Measurements from ENCODE around the gene JMJD1C.
"Not testable (repeated sequence)": the region's sequence is repeated elsewhere in the genome, so short reads cannot be mapped to it uniquely, and the experiment has no call there.

The JMJD1C gene

GRCh38 chr10:63396133-63396761, 69.5 kb downstream of the JMJD1C start:
- no peak for DNase-seq

GRCh38 chr10:63393050-63393449, 72.7 kb downstream of the JMJD1C start:
- DNase-seq, result no peak

GRCh38 chr10:63392224-63392623, 73.6 kb downstream of the JMJD1C start:
- no peak for DNase-seq

GRCh38 chr10:63391812-63392211, 74.0 kb downstream of the JMJD1C start:
- no peak for DNase-seq

GRCh38 chr10:63390521-63390920, 75.3 kb downstream of the JMJD1C start:
- DNase-seq, result no peak

- DNase-seq, result no peak
These were observed 77.3 kb downstream of the JMJD1C start for GRCh38 chr10:63388421-63389031.

GRCh38 chr10:63385254-63385653, 80.5 kb downstream of the JMJD1C start:
- no peak for DNase-seq

GRCh38 chr10:63384675-63385074, 81.1 kb downstream of the JMJD1C start:
- DNase-seq, result no peak

- no peak for DNase-seq
These were observed 81.8 kb downstream of the JMJD1C start for GRCh38 chr10:63384001-63384400.

- DNase-seq, result no peak
These were observed 82.6 kb downstream of the JMJD1C start for GRCh38 chr10:63383141-63383540.

- DNase-seq, result no peak
These were observed 83.7 kb downstream of the JMJD1C start for GRCh38 chr10:63382066-63382465.

GRCh38 chr10:63377305-63377661, 88.5 kb downstream of the JMJD1C start:
- not testable (repeated sequence) for DNase-seq

GRCh38 chr10:63376560-63377304, 89.0 kb downstream of the JMJD1C start:
- DNase-seq, result no peak

- no peak for DNase-seq
These were observed 89.9 kb downstream of the JMJD1C start for GRCh38 chr10:63375859-63376258.

- no peak for DNase-seq
These were observed 90.3 kb downstream of the JMJD1C start for GRCh38 chr10:63375458-63375857.

- DNase-seq, result no peak
These were observed 90.8 kb downstream of the JMJD1C start for GRCh38 chr10:63374991-63375390.

GRCh38 chr10:63373176-63373575, 92.6 kb downstream of the JMJD1C start:
- no peak for DNase-seq

GRCh38 chr10:63369711-63370110, 96.1 kb downstream of the JMJD1C start:
- DNase-seq, result no peak

- no peak for DNase-seq
These were observed 97.4 kb downstream of the JMJD1C start for GRCh38 chr10:63368365-63368764.

- no peak for DNase-seq
These were observed 98.8 kb downstream of the JMJD1C start for GRCh38 chr10:63366933-63367332.

- DNase-seq, result no peak
These were observed 99.6 kb downstream of the JMJD1C start for GRCh38 chr10:63365976-63366765.

GRCh38 chr10:63364918-63365317, 100.9 kb downstream of the JMJD1C start:
- no peak for DNase-seq

- no peak for DNase-seq
These were observed 101.8 kb downstream of the JMJD1C start for GRCh38 chr10:63363951-63364350.

Measured in cortex of kidney (tissue), 1 donor.